OCI-LY7 (cell line): ENCODE data around the gene SLC43A2. TPM values are rescaled to one million over a fixed set of nuclear protein-coding genes. Genes with fewer than 3 reads are reported as not detected.

Experiments used
- BruUV-seq: library from RNA; stranded (reverse); fragments of 400-500 nt; replicated peaks from 2 replicates; lab custom pipeline; 2021; lab: Mats Ljungman, UMichigan
- CTCF ChIA-PET: fragments of 300-600 bp; sonication (Branson Sonifier 250); formaldehyde crosslinking; loops from one replicate; lab custom pipeline; 2022; ENCODE audit warnings: antibody characterized with exemption; ENCODE audit not compliant: unreplicated experiment; lab: Charles Lee
- POLR2A ChIA-PET: fragments of 300-600 bp; sonication (Branson Sonifier 250); formaldehyde crosslinking; loops from one replicate; lab custom pipeline; 2022; ENCODE audit warnings: antibody characterized with exemption; lab: Charles Lee
- DNase-seq: peaks from one replicate; pipeline ENCODE4 v3.0.0-alpha.2; 2015; ENCODE audit warnings: low spot score
- H2AFZ ChIP-seq: fragments of 200-600 bp; sonication (generic), shearing (Covaris generic); 2 replicates; pipeline ENCODE4 v1.6.1; 2014; ENCODE audit warnings: mild to moderate bottlenecking, antibody characterized with exemption, low read length, moderate library complexity
- H3K27ac ChIP-seq: fragments of 200-600 bp; sonication (generic); 2 replicates; pipeline ENCODE4 v1.5.1; 2014; ENCODE audit warnings: mixed run types, low read depth, mild to moderate bottlenecking, moderate library complexity, low read length, inconsistent platforms; ENCODE audit not compliant: poor library complexity, severe bottlenecking
- H3K36me3 ChIP-seq: fragments of 200-600 bp; sonication (generic); 2 replicates; pipeline ENCODE4 v1.6.1; 2014; ENCODE audit warnings: mild to moderate bottlenecking, antibody characterized with exemption, low read length, moderate library complexity, mixed read lengths; ENCODE audit not compliant: insufficient read depth
- H3K4me1 ChIP-seq: fragments of 200-600 bp; sonication (generic); 2 replicates; pipeline ENCODE4 v1.5.1; 2014; ENCODE audit warnings: mild to moderate bottlenecking, low read length; ENCODE audit not compliant: insufficient read depth, poor library complexity, severe bottlenecking
- H3K4me2 ChIP-seq: fragments of 200-600 bp; sonication (generic); 2 replicates; pipeline ENCODE4 v1.6.1; 2014; ENCODE audit warnings: mild to moderate bottlenecking, low read length
- H3K4me3 ChIP-seq: fragments of 200-600 bp; sonication (generic); 2 replicates; pipeline ENCODE4 v1.5.1; 2014; ENCODE audit warnings: mild to moderate bottlenecking, low read depth, low read length; ENCODE audit not compliant: poor library complexity, severe bottlenecking
- H3K79me2 ChIP-seq: fragments of 200-600 bp; sonication (generic); 2 replicates; pipeline ENCODE4 v1.6.1; 2016; ENCODE audit warnings: low read depth, mild to moderate bottlenecking, low read length, moderate library complexity, mixed read lengths; ENCODE audit not compliant: insufficient read depth
- H3K9me2 ChIP-seq: fragments of 200-600 bp; sonication (generic); 2 replicates; pipeline ENCODE4 v1.6.1; 2016; ENCODE audit warnings: mild to moderate bottlenecking, low read length, mixed read lengths; ENCODE audit not compliant: insufficient read depth
- H3K9me3 ChIP-seq: fragments of 200-600 bp; sonication (generic); 2 replicates; pipeline ENCODE4 v1.6.1; 2014; ENCODE audit warnings: mild to moderate bottlenecking, mixed run types, low read length, mixed read lengths
- H4K20me1 ChIP-seq: fragments of 200-600 bp; sonication (generic); 2 replicates; pipeline ENCODE4 v1.6.1; 2014; ENCODE audit warnings: mild to moderate bottlenecking, antibody characterized with exemption, low read length, moderate library complexity, mixed read lengths; ENCODE audit not compliant: insufficient read depth
- CTCF ChIP-seq: fragments of 200-600 bp; sonication (generic); conservative IDR thresholded peaks from 2 replicates; pipeline ENCODE4 v1.5.1; 2014; ENCODE audit warnings: mild to moderate bottlenecking, antibody characterized with exemption, low read length, moderate library complexity, mixed read lengths
- EZH2phosphoT487 ChIP-seq: fragments of 200-600 bp; sonication (generic); IDR thresholded peaks from 2 replicates; pipeline ENCODE4 v1.6.1; 2018; ENCODE audit warnings: low read depth, borderline replicate concordance, mild to moderate bottlenecking, mixed run types, antibody characterized with exemption, low read length, moderate library complexity, mixed read lengths
- intact Hi-C: fragments of 100-400 bp; cut with micrococcal nuclease; formaldehyde crosslinking; loops from one replicate; pipeline ENCODE4 v1.10.0; 2022; ENCODE audit not compliant: unreplicated experiment
- total RNA-seq, 2 experiments: library from RNA; depleted of rRNA in 1 of 2; stranded (reverse); fragments of >200 nt in 1 of 2; shearing (Covaris generic) in 1 of 2; gene quantifications; 2 replicates each; pipeline ENCODE4 v1.2.3, GENCODE V29; 2014 to 2022

Gene SLC43A2
- total RNA-seq, 2 experiments from 2014 or later: 9.2 to 17.1 TPM

- Histone ChIP-seq H3K36me3 (peaks cover 42% of the 10 kb centered on the region), H3K79me2 (no peaks in the 10 kb centered on the region), H3K4me2 (no peak overlapping the region), H3K9me2 (no peaks in the 10 kb centered on the region), H3K4me3 (no peak overlapping the region), H3K4me1 (no peaks in the 10 kb centered on the region), H4K20me1 (no peaks in the 10 kb centered on the region), H3K9me3 (no peaks in the 10 kb centered on the region), H2AFZ (no peak overlapping the region), H3K27ac (no peak overlapping the region)
- intact Hi-C loops: no loop called here
- no peak for DNase-seq
- no peak for TF ChIP-seq EZH2phosphoT487
- TF ChIP-seq CTCF: no peak
- BruUV-seq: no TSS peak
- POLR2A ChIA-PET: no interaction called here
- CTCF ChIA-PET: no interaction called here
Measured at GRCh38 chr17:1548032-1548431, 80.6 kb downstream of the SLC43A2 start.

GRCh38 chr17:1546292-1546922 lies 82.2 kb downstream of the SLC43A2 start:
- BruUV-seq: no TSS peak
- H4K20me1 ChIP-seq: no peaks in the 10 kb centered on the region
- H3K79me2 ChIP-seq: no peaks in the 10 kb centered on the region
- intact Hi-C loops: no loop called here
- DNase-seq: no peak
- no peak overlapping the region for H3K4me3 ChIP-seq
- H2AFZ ChIP-seq: no peak overlapping the region
- no peak overlapping the region for H3K27ac ChIP-seq
- CTCF ChIA-PET: no interaction called here
- H3K36me3 ChIP-seq: peaks cover 49% of the 10 kb centered on the region; the same call in 1 of the 2 replicates
- no peaks in the 10 kb centered on the region for H3K9me3 ChIP-seq
- no peak overlapping the region for H3K4me2 ChIP-seq
- TF ChIP-seq EZH2phosphoT487: no peak
- no peak for TF ChIP-seq CTCF
- no peaks in the 10 kb centered on the region for H3K9me2 ChIP-seq
- POLR2A ChIA-PET: no interaction called here
- no peaks in the 10 kb centered on the region for H3K4me1 ChIP-seq

- no peaks in the 10 kb centered on the region for H3K79me2 ChIP-seq
- no peak for DNase-seq
- H3K9me2 ChIP-seq: no peaks in the 10 kb centered on the region
- H3K9me3 ChIP-seq: no peaks in the 10 kb centered on the region
- ChIA-PET CTCF (no interaction called here), POLR2A (no interaction called here)
- H2AFZ ChIP-seq: no peak overlapping the region
- intact Hi-C loops: no loop called here
- peaks cover 49% of the 10 kb centered on the region; the same call in 1 of the 2 replicates for H3K36me3 ChIP-seq
- no peak overlapping the region for H3K27ac ChIP-seq
- TF ChIP-seq EZH2phosphoT487: no peak
- TF ChIP-seq CTCF: no peak
- no peak overlapping the region for H3K4me3 ChIP-seq
- H4K20me1 ChIP-seq: no peaks in the 10 kb centered on the region
- no peak overlapping the region for H3K4me2 ChIP-seq
- BruUV-seq: no TSS peak
- H3K4me1 ChIP-seq: no peaks in the 10 kb centered on the region
Measured at GRCh38 chr17:1545618-1546017, 83.0 kb downstream of the SLC43A2 start.
